ENCODE results near the gene GRIN2C.

DNA sequence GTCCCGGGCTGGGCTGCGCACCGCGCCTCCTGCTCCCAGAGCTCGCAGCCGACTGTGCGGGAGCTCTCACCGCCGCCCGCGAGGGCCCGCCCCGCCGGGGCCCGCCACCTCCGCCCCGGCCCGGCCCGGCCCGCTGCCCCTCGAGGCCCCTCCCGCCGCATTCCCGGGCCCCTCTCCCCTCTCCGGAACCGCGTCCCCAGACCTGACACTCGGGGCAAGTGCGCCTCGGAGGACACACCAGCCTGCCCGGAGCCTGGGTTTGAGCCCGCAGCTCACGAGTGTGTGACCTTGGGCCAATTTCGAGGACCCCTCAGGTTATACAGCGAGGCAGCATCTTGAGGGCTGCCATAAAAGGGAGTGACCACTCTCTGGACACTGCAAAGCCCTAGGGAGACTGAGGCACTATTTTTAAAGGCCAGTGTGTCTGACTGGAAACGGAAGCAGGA is 2.0 kb upstream of the GRIN2C start:
- TF ChIP-seq, protein P1, sequence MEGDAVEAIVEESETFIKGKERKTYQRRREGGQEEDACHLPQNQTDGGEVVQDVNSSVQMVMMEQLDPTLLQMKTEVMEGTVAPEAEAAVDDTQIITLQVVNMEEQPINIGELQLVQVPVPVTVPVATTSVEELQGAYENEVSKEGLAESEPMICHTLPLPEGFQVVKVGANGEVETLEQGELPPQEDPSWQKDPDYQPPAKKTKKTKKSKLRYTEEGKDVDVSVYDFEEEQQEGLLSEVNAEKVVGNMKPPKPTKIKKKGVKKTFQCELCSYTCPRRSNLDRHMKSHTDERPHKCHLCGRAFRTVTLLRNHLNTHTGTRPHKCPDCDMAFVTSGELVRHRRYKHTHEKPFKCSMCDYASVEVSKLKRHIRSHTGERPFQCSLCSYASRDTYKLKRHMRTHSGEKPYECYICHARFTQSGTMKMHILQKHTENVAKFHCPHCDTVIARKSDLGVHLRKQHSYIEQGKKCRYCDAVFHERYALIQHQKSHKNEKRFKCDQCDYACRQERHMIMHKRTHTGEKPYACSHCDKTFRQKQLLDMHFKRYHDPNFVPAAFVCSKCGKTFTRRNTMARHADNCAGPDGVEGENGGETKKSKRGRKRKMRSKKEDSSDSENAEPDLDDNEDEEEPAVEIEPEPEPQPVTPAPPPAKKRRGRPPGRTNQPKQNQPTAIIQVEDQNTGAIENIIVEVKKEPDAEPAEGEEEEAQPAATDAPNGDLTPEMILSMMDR (IDR thresholded peaks at IDR 0.05; ENCODE audit: low read length), result no peak
- no peak for TF ChIP-seq EZH2 (IDR thresholded peaks at IDR 0.05; ENCODE audit: borderline replicate concordance, low read length)

Data from OCI-LY1 (cell line).